HG02763 (cell line): Measurements from ENCODE around the gene IFT122.
"Not testable (repeated sequence)": the region's sequence is repeated elsewhere in the genome, so short reads cannot be mapped to it uniquely, and the experiment has no call there.

Source experiments
- ATAC-seq: cut with Tn5 transposase; IDR thresholded peaks from one replicate; pipeline ENCODE4 v1.9.1; 2021; ENCODE audit warnings: mild to moderate bottlenecking, moderate library complexity; ENCODE audit not compliant: unreplicated experiment

The IFT122 gene

GRCh38 chr3:129531699-129532098, 91.7 kb downstream of the IFT122 start:
- no peak for ATAC-seq

- ATAC-seq = no peak
Measured at GRCh38 chr3:129532261-129532660, 92.2 kb downstream of the IFT122 start.

GRCh38 chr3:129533406-129533805, 93.4 kb downstream of the IFT122 start:
- no peak for ATAC-seq

GRCh38 chr3:129534428-129535027, 94.5 kb downstream of the IFT122 start:
- ATAC-seq = no peak

- no peak for ATAC-seq
Measured at GRCh38 chr3:129535075-129535474, 95.1 kb downstream of the IFT122 start.

- ATAC-seq = no peak
Measured at GRCh38 chr3:129536374-129536667, 96.3 kb downstream of the IFT122 start.

- no peak for ATAC-seq
Measured at GRCh38 chr3:129536804-129537203, 96.8 kb downstream of the IFT122 start.

GRCh38 chr3:129539206-129539605, 99.2 kb downstream of the IFT122 start:
- ATAC-seq = no peak

GRCh38 chr3:129540776-129541516, 100.9 kb downstream of the IFT122 start:
- no peak for ATAC-seq

GRCh38 chr3:129542747-129543146, 102.7 kb downstream of the IFT122 start:
- ATAC-seq = no peak

GRCh38 chr3:129543156-129543790, 103.2 kb downstream of the IFT122 start, which contains the start of gene H1-8:
H1-8 (plus strand) TSS chr3:129543175; CDS start chr3:129543219, 44 bp downstream.
- no peak for ATAC-seq

- no peak for ATAC-seq
Measured at GRCh38 chr3:129543999-129544398, 104.0 kb downstream of the IFT122 start.

- ATAC-seq = not testable (repeated sequence)
Measured at GRCh38 chr3:129545951-129546350, 105.9 kb downstream of the IFT122 start.

GRCh38 chr3:129547241-129547640, 107.2 kb downstream of the IFT122 start:
- no peak for ATAC-seq

- no peak for ATAC-seq
Measured at GRCh38 chr3:129548104-129548965, 108.3 kb downstream of the IFT122 start.

- no peak for ATAC-seq
Measured at GRCh38 chr3:129549006-129549800, 109.2 kb downstream of the IFT122 start.

GRCh38 chr3:129549805-129550204, 109.8 kb downstream of the IFT122 start:
- ATAC-seq = no peak

GRCh38 chr3:129552287-129553050, 112.4 kb downstream of the IFT122 start:
- ATAC-seq = no peak

- no peak for ATAC-seq
Measured at GRCh38 chr3:129553171-129553570, 113.1 kb downstream of the IFT122 start.

GRCh38 chr3:129553719-129554118, 113.7 kb downstream of the IFT122 start:
- ATAC-seq = no peak
